ENCODE data around the gene COG1. TPM values are rescaled to one million over a fixed set of nuclear protein-coding genes. Genes with fewer than 3 reads are reported as not detected.

COG1 gene
- total RNA-seq, 1 experiment from 2014 or later, result 26.5 TPM

GRCh38 chr17:73158133-73158532, 34.7 kb upstream of the COG1 start:
- no peak overlapping the region for H2BK15ac ChIP-seq (ENCODE audit: low read depth, low read length)
- peaks cover 36 to 44% of the 10 kb centered on the region in 2 experiments for H3K4me1 Mint-ChIP-seq

More at GRCh38 chr17:73158133-73158532, 34.7 kb upstream of the COG1 start:
- Histone ChIP-seq H3K27me3 (ENCODE audit: insufficient read depth, low read length) (peaks cover 2% of the 10 kb centered on the region; the same call in 1 of the 2 replicates), H3K4ac (ENCODE audit: low read depth, low read length) (no peak overlapping the region), H3K4me1 (ENCODE audit: insufficient read depth, low read length) (peaks cover 2% of the 10 kb centered on the region; the same call in 1 of the 2 replicates), H2AFZ (ENCODE audit: low read length) (no peak overlapping the region), H4K20me1 (ENCODE audit: control insufficient read depth, insufficient read depth, insufficient read length) (no peaks in the 10 kb centered on the region), H3K23me2 (ENCODE audit: insufficient read length, low read depth, low read length, poor library complexity, severe bottlenecking) (no peaks in the 10 kb centered on the region), H2BK120ac (ENCODE audit: low read depth, low read length, poor library complexity, severe bottlenecking) (no peak overlapping the region), H3K79me2 (ENCODE audit: insufficient read depth, low read length) (no peaks in the 10 kb centered on the region), H3K18ac (ENCODE audit: insufficient read length, low read depth, low read length) (no peak overlapping the region), H3K4me2 (ENCODE audit: insufficient read depth, insufficient read length, low read length) (no peak overlapping the region), H3K27ac (ENCODE audit: insufficient read length, low read depth, low read length) (no peak overlapping the region), H3K79me1 (ENCODE audit: insufficient read depth, low read depth, low read length, poor library complexity, severe bottlenecking) (no peaks in the 10 kb centered on the region), H3K56ac (ENCODE audit: insufficient read length, low read depth, low read length) (no peak overlapping the region), H2BK12ac (ENCODE audit: insufficient read length, low read depth, low read length) (no peak overlapping the region), H2BK20ac (ENCODE audit: low read depth, low read length, poor library complexity, severe bottlenecking) (no peak overlapping the region), H3T11ph (ENCODE audit: low read length) (no peak overlapping the region), H3K23ac (ENCODE audit: insufficient read length, low read depth, low read length) (no peak overlapping the region), H3K9ac (ENCODE audit: extremely low read depth, insufficient read length, low read length) (no peak overlapping the region), H4K91ac (ENCODE audit: insufficient read length, low read depth, low read length) (no peak overlapping the region), H3K14ac (ENCODE audit: insufficient read depth, low read length) (no peak overlapping the region), H2AK5ac (ENCODE audit: insufficient read length, low read length) (no peak overlapping the region), H3K9me3 (ENCODE audit: control insufficient read depth, low read depth, low read length) (no peaks in the 10 kb centered on the region), H2BK5ac (ENCODE audit: insufficient read length, low read length) (no peak overlapping the region), H4K8ac (replicated peaks; ENCODE audit: insufficient read length, low read depth, low read length) (no peak overlapping the region), H4K5ac (ENCODE audit: insufficient read length, low read depth, low read length) (no peak overlapping the region)
- H3K27me3 Mint-ChIP-seq (ENCODE audit: low read depth), result peaks cover 22% of the 10 kb centered on the region
- H3K9me3 Mint-ChIP-seq, result no peaks in the 10 kb centered on the region
- no CpG with 5 or more reads among the region's 2 CpGs for WGBS (ENCODE audit: extremely low coverage, insufficient read length, low lambda C conversion rate)
- no peak overlapping the region; a peak in 1 of 7 replicates for H3K27ac Mint-ChIP-seq
- no peaks in the 10 kb centered on the region for H3K36me3 Mint-ChIP-seq (ENCODE audit: insufficient read depth in 1 of 3, low read depth in 3 of 3)
- no peak for TF ChIP-seq CTCF (conservative IDR thresholded peaks at IDR 0.05)
- DNase-seq, result no peak
- no peak overlapping the region; a peak in 1 of 5 replicates for H3K4me3 Mint-ChIP-seq
